Lung microvascular endothelial cell (primary cell): ENCODE measurements around the gene FOXO1. TPM values are rescaled to one million over a fixed set of nuclear protein-coding genes. Genes with fewer than 3 reads are reported as not detected.
"Not testable (repeated sequence)": the region's sequence is repeated elsewhere in the genome, so short reads cannot be mapped to it uniquely, and the experiment has no call there.

Experiments
- DNase-seq, 2 donors: peaks; one replicate each; pipeline versions ENCODE4 v3.0.0 to v3.0.0-alpha.2; 2010; ENCODE audit warnings: low read depth in 2 of 2
- total RNA-seq: library from RNA; depleted of rRNA; stranded (reverse); fragments of >200 nt; gene quantifications from 2 replicates; pipeline ENCODE4 v1.2.1, GENCODE V29; 2014

FOXO1 gene
- total RNA-seq, 1 donor from 2014 or later: 21.6 TPM

GRCh38 chr13:40666933-40667621, 636 bp upstream of the FOXO1 start:
- peak in 1 of 2 donors; percentile 50 for DNase-seq

- no peak for DNase-seq
Measured at GRCh38 chr13:40665126-40666044, 1.1 kb downstream of the FOXO1 start.

- DNase-seq: peak; percentile 81 to 84
Measured at GRCh38 chr13:40664350-40665125, 1.9 kb downstream of the FOXO1 start.

GRCh38 chr13:40664100-40664349, 2.4 kb downstream of the FOXO1 start:
- not testable (repeated sequence) for DNase-seq

GRCh38 chr13:40662866-40663265, 3.6 kb downstream of the FOXO1 start:
- DNase-seq: peak in 1 of 2 donors; percentile 51

- DNase-seq: no peak
Measured at GRCh38 chr13:40661875-40662665, 4.4 kb downstream of the FOXO1 start.

GRCh38 chr13:40660692-40661091, 5.7 kb downstream of the FOXO1 start:
- no peak for DNase-seq

- no peak for DNase-seq
Measured at GRCh38 chr13:40660141-40660664, 6.2 kb downstream of the FOXO1 start.

GRCh38 chr13:40657951-40658350, 8.5 kb downstream of the FOXO1 start:
- DNase-seq: no peak

- DNase-seq: no peak
Measured at GRCh38 chr13:40657307-40657706, 9.1 kb downstream of the FOXO1 start.

- DNase-seq: no peak
Measured at GRCh38 chr13:40656358-40656757, 10.1 kb downstream of the FOXO1 start.

- DNase-seq: no peak
Measured at GRCh38 chr13:40653527-40654318, 12.7 kb downstream of the FOXO1 start.

GRCh38 chr13:40652588-40652940, 13.9 kb downstream of the FOXO1 start:
- DNase-seq: no peak

- DNase-seq: no peak
Measured at GRCh38 chr13:40651866-40652587, 14.4 kb downstream of the FOXO1 start.

- no peak for DNase-seq
Measured at GRCh38 chr13:40648841-40649240, 17.6 kb downstream of the FOXO1 start.

GRCh38 chr13:40648040-40648439, 18.4 kb downstream of the FOXO1 start:
- DNase-seq: peak; percentile 59

GRCh38 chr13:40644838-40645604, 21.4 kb downstream of the FOXO1 start:
- no peak for DNase-seq

- no peak for DNase-seq
Measured at GRCh38 chr13:40640845-40641458, 25.5 kb downstream of the FOXO1 start.
